Progenitor cell of endocrine pancreas (in vitro differentiated cells): Measurements from ENCODE around the gene SRRM2. TPM values are rescaled to one million over a fixed set of nuclear protein-coding genes. Genes with fewer than 3 reads are reported as not detected.

Experiments
- DNase-seq: peaks from one replicate; pipeline ENCODE4 v3.0.0; 2021; ENCODE audit warnings: low spot score; ENCODE audit not compliant: unreplicated experiment
- H3K27ac Mint-ChIP-seq: 2 replicates; pipeline ENCODE4 v1.8.0; 2021; ENCODE audit warnings: mild to moderate bottlenecking, moderate library complexity, mixed read lengths
- H3K27me3 Mint-ChIP-seq: 2 replicates; pipeline ENCODE4 v1.8.0; 2021; ENCODE audit warnings: mixed read lengths
- H3K36me3 Mint-ChIP-seq: 2 replicates; pipeline ENCODE4 v1.8.0; 2022; ENCODE audit warnings: mixed read lengths; ENCODE audit not compliant: insufficient read depth
- H3K4me1 Mint-ChIP-seq: 2 replicates; pipeline ENCODE4 v1.8.0; 2021; ENCODE audit warnings: low read depth, mixed read lengths
- H3K4me3 Mint-ChIP-seq: 2 replicates; pipeline ENCODE4 v1.8.0; 2021; ENCODE audit warnings: low read depth, mild to moderate bottlenecking, moderate library complexity, mixed read lengths
- H3K9me3 Mint-ChIP-seq: 2 replicates; pipeline ENCODE4 v1.8.0; 2021; ENCODE audit warnings: low read depth, mixed read lengths
- CTCF ChIP-seq: fragments of 200-600 bp; sonication (generic); IDR thresholded peaks from one replicate; pipeline ENCODE4 v1.5.0; 2021; ENCODE audit warnings: antibody characterized with exemption, mild to moderate bottlenecking; ENCODE audit not compliant: unreplicated experiment
- total RNA-seq: library from RNA; stranded (reverse); gene quantifications from 2 replicates; pipeline ENCODE4 v1.2.1, GENCODE V29; 2021

SRRM2 gene
- total RNA-seq, 1 donor from 2014 or later, result 817 TPM

GRCh38 chr16:2809149-2809760 lies 56.8 kb downstream of the SRRM2 start:
- Mint-ChIP-seq H3K27ac (no peak overlapping the region), H3K4me1 (no peaks in the 10 kb centered on the region), H3K36me3 (no peaks in the 10 kb centered on the region), H3K4me3 (no peak overlapping the region), H3K27me3 (peaks cover 29% of the 10 kb centered on the region), H3K9me3 (peaks cover 7% of the 10 kb centered on the region)
- no peak for DNase-seq
- no peak for TF ChIP-seq CTCF

GRCh38 chr16:2810651-2811050 lies 58.2 kb downstream of the SRRM2 start:
- DNase-seq, result no peak
- peaks cover 24% of the 10 kb centered on the region for H3K27me3 Mint-ChIP-seq
- no peaks in the 10 kb centered on the region for H3K4me1 Mint-ChIP-seq
- no peak overlapping the region for H3K27ac Mint-ChIP-seq
- no peaks in the 10 kb centered on the region for H3K36me3 Mint-ChIP-seq
- peaks cover 5% of the 10 kb centered on the region for H3K9me3 Mint-ChIP-seq
- no peak for TF ChIP-seq CTCF
- H3K4me3 Mint-ChIP-seq, result no peak overlapping the region

GRCh38 chr16:2811703-2812471 lies 59.4 kb downstream of the SRRM2 start:
- no peak for DNase-seq
- no peak for TF ChIP-seq CTCF
- Mint-ChIP-seq H3K4me3 (no peak overlapping the region), H3K27me3 (peaks cover 24% of the 10 kb centered on the region), H3K36me3 (no peaks in the 10 kb centered on the region), H3K9me3 (peaks cover 5% of the 10 kb centered on the region), H3K27ac (no peak overlapping the region), H3K4me1 (no peaks in the 10 kb centered on the region)

- Mint-ChIP-seq H3K27me3 (peaks cover 23% of the 10 kb centered on the region), H3K9me3 (peaks cover 5% of the 10 kb centered on the region)
- no peak for DNase-seq
These were observed 61.4 kb downstream of the SRRM2 start for GRCh38 chr16:2813771-2814221.

More at GRCh38 chr16:2813771-2814221, 61.4 kb downstream of the SRRM2 start:
- Mint-ChIP-seq H3K4me1 (no peaks in the 10 kb centered on the region), H3K27ac (no peak overlapping the region), H3K36me3 (no peaks in the 10 kb centered on the region), H3K4me3 (no peak overlapping the region)
- no peak for TF ChIP-seq CTCF
